T-helper 17 cell (primary cell): Measurements from ENCODE around the gene KIAA1671. TPM values are rescaled to one million over a fixed set of nuclear protein-coding genes. Genes with fewer than 3 reads are reported as not detected.
A peak's percentile ranks its signal among the peaks of the same experiment; 100 is the strongest.

Experiments used
- ATAC-seq: fragments of 150-1000 bp; cut with Tn5 transposase; 2 replicates; pipeline ENCODE4 v1.10.0; 2021; ENCODE audit warnings: mild to moderate bottlenecking, moderate library complexity
- DNase-seq, 3 donors: peaks; one replicate each; pipeline versions ENCODE4 v3.0.0 to v3.0.0-alpha.2; 2020 to 2021
- H3K9me3 ChIP-seq: one replicate; pipeline ENCODE4 v1.7.0; 2013; ENCODE audit warnings: low read length, mild to moderate bottlenecking; ENCODE audit not compliant: control insufficient read depth, poor library complexity, severe bottlenecking
- H3K27ac Mint-ChIP-seq: one replicate; pipeline ENCODE4 v1.8.0; 2022; ENCODE audit warnings: mild to moderate bottlenecking, moderate library complexity, mixed read lengths
- H3K27me3 Mint-ChIP-seq: one replicate; pipeline ENCODE4 v1.8.0; 2022; ENCODE audit warnings: mixed read lengths
- H3K36me3 Mint-ChIP-seq: one replicate; pipeline ENCODE4 v1.8.0; 2022; ENCODE audit warnings: low read depth, mixed read lengths
- H3K4me1 Mint-ChIP-seq: one replicate; pipeline ENCODE4 v1.8.0; 2022; ENCODE audit warnings: mild to moderate bottlenecking, mixed read lengths
- H3K4me3 Mint-ChIP-seq: one replicate; pipeline ENCODE4 v1.8.0; 2022; ENCODE audit warnings: mild to moderate bottlenecking, moderate library complexity, mixed read lengths
- total RNA-seq, 4 donors: library from RNA in 2 of 4; stranded (reverse) in 2 of 4; gene quantifications; one replicate each; pipeline ENCODE4 v1.2.3 and lab custom pipeline; 2022 to 2026

Gene KIAA1671
- total RNA-seq, 2 donors from 2014 or later = 1.4 to 3.2 TPM

DNA sequence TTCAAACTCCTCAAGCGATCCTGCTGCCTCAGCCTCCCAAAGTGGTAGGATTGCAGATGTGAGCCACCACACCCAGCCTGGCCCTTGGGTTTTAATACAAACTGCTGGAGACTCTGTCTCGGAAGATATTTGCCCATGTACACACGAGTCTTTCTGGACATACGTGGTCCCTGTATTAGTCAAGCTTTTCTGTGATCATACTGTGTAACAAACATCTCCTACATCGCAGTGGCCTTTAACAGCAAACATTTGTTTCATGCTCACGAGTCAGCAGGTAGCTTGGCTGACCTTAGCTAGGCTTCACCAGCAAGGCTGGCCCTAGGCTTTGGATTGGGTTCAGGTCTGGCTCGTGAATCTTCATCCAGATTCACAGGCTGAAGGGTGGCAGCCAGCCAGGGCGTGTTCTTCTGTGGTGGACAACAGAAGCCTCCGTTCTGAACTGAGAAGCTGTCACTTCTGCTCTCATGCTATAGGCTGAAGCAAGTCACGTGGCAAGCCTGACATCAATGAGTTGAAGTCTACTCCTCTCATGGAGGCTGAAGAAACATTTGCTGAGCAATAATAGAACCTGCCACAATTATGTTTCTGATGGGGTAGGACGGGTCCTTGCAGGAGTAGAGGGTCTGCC lies 8.8 kb downstream of the KIAA1671 start:
- H3K27me3 Mint-ChIP-seq = peaks cover 9% of the 10 kb centered on the region
- no peak overlapping the region for H3K27ac Mint-ChIP-seq
- ATAC-seq = no peak

DNA sequence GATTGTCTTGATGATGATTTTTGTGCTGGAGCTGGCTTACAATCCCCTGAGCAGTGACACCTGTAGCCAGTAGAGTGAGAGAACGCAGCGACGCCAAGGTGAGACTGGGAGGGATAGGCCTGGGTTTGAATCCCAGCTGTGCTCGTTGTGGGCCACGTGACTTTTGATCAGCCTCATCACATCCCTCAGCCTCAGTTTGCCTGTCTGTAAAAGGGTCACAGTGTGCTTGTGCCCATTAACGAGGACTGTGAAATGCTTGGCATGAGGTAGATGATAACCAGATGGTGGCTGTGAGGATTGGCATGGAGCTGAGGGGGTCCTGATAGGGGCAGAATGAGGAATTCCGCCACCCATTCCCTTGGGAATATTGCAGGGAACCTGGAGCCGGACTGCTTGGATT lies 9.6 kb downstream of the KIAA1671 start:
- Mint-ChIP-seq H3K4me3 (no peak overlapping the region), H3K4me1 (no peaks in the 10 kb centered on the region), H3K27ac (no peak overlapping the region), H3K27me3 (peaks cover 7% of the 10 kb centered on the region), H3K36me3 (no peaks in the 10 kb centered on the region)
- DNase-seq (no peak), ATAC-seq (no peak)
- H3K9me3 ChIP-seq = no peaks in the 10 kb centered on the region

More for the DNA sequence above, 8.8 kb downstream of the KIAA1671 start:
- H3K4me3 Mint-ChIP-seq = no peak overlapping the region
- no peaks in the 10 kb centered on the region for H3K9me3 ChIP-seq
- no peak for DNase-seq
- H3K36me3 Mint-ChIP-seq = no peaks in the 10 kb centered on the region
- H3K4me1 Mint-ChIP-seq = no peaks in the 10 kb centered on the region

DNA sequence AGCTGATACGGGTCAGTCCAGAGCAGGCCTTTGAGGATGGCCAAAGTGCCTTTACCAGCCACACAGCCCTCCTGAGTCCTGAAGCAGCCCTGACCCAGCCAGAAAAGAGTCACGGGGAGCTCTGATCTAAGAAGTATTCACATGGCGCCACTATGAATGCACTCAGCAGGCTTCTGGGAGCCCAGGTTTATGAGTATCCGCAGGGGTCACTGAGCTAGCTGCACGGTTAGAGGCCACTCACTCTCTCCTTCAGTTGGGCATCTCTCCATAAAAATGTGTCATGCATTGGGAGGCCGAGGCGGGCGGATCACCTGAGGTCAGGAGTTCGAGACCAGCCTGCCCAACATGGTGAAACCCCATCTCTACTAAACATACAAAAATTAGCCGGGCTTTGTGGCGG lies 10.3 kb downstream of the KIAA1671 start:
- Mint-ChIP-seq H3K4me1 (no peaks in the 10 kb centered on the region), H3K36me3 (no peaks in the 10 kb centered on the region), H3K27me3 (peaks cover 7% of the 10 kb centered on the region), H3K4me3 (no peak overlapping the region), H3K27ac (no peak overlapping the region)
- H3K9me3 ChIP-seq = no peaks in the 10 kb centered on the region
- no peak for ATAC-seq
- DNase-seq = no peak

DNA sequence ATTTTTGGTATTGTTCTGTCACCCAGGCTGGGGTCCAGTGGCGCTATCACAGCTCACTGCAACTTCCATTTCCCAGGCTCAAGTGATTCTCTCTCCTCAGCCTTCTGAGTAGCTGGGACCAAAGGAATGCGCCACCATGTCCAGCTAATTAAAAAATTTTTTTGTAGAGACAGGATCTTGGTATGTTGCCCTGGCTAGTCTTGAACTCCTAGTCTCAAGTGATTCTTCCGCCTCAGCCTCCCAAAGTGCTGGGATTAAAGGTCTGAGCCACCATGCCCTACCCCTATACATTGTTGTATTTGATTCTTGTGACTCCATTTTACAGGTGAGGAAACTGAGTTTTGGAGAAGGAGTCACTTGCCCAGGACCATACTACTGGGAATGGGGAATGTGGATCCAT lies 11.9 kb downstream of the KIAA1671 start:
- no peak overlapping the region for H3K4me3 Mint-ChIP-seq
- H3K4me1 Mint-ChIP-seq = no peaks in the 10 kb centered on the region
- DNase-seq (no peak), ATAC-seq (no peak)
- H3K27me3 Mint-ChIP-seq = peaks cover 7% of the 10 kb centered on the region
- H3K36me3 Mint-ChIP-seq = no peaks in the 10 kb centered on the region
- no peak overlapping the region for H3K27ac Mint-ChIP-seq
- H3K9me3 ChIP-seq = no peaks in the 10 kb centered on the region

DNA sequence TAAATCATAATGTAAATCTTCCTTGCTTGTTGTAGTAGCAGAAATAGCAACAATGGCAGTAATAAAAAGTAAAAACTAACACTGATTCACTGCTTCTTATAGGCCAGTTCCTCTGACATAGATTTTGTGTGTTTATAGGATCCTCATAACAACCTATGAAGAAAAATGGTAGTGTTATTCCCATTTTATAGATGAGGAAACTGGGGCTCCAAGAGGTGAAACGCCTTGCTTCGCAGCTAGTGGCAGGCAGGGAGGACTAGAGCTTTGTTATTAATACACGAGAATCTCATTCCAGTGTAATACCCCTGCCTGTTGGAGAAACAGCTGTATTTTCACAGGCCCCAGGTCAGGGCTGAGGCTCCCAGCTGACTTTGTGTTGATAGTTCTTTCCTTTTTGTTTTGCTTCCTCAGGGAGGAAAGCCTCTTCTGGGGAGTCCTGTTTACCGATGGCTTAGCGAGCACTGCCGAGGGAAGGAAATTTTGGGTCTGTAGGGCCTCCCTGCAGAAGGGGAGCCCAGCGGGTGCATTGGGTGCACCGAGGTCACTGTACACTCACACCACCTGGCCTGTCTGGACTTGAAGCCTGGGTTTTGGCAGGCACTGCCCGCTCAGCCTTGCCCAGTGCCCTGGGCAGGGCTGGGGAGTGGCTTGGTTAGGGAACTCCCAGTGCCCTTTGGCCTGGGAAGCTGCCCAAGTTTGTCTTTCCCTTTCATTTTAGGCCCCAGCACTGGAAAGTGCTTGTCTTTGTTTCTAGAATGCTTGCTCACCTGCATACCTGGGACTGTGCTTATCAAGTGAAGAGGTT lies 13.5 kb downstream of the KIAA1671 start:
- H3K27me3 Mint-ChIP-seq = peaks cover 7% of the 10 kb centered on the region

DNA sequence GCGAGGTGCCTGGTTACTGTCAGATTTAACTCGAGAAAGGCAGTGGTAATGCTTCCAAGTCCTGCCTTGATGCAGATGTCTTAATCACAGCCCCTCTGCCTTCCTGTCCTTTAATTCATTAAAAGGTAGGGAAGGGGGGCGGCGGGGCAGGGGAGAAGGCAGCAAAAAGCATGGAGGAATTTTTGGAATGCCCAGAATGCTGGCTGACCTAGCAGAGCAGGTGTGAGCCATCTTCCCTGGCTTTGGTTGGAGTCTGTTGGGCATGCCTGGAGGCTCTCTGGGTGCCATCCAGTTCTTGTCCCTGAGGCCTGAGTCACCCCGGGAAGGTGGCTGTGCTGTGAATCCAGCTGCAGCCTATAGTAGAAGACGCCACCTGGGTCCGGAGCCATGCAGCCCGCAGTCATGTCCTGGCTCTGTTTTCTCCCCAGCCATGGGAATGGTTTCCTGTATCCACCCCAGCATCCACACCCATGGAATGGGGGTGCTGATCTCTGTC lies 15.6 kb downstream of the KIAA1671 start:
- Mint-ChIP-seq H3K4me1 (no peaks in the 10 kb centered on the region), H3K27me3 (no peaks in the 10 kb centered on the region), H3K36me3 (no peaks in the 10 kb centered on the region), H3K4me3 (no peak overlapping the region), H3K27ac (no peak overlapping the region)
- no peaks in the 10 kb centered on the region for H3K9me3 ChIP-seq
- ATAC-seq = no peak
- no peak for DNase-seq

More for the DNA sequence above, 13.5 kb downstream of the KIAA1671 start:
- H3K9me3 ChIP-seq = no peaks in the 10 kb centered on the region
- DNase-seq = no peak
- H3K36me3 Mint-ChIP-seq = no peaks in the 10 kb centered on the region
- ATAC-seq = no peak
- H3K27ac Mint-ChIP-seq = no peak overlapping the region
- H3K4me3 Mint-ChIP-seq = no peak overlapping the region
- H3K4me1 Mint-ChIP-seq = no peaks in the 10 kb centered on the region

DNA sequence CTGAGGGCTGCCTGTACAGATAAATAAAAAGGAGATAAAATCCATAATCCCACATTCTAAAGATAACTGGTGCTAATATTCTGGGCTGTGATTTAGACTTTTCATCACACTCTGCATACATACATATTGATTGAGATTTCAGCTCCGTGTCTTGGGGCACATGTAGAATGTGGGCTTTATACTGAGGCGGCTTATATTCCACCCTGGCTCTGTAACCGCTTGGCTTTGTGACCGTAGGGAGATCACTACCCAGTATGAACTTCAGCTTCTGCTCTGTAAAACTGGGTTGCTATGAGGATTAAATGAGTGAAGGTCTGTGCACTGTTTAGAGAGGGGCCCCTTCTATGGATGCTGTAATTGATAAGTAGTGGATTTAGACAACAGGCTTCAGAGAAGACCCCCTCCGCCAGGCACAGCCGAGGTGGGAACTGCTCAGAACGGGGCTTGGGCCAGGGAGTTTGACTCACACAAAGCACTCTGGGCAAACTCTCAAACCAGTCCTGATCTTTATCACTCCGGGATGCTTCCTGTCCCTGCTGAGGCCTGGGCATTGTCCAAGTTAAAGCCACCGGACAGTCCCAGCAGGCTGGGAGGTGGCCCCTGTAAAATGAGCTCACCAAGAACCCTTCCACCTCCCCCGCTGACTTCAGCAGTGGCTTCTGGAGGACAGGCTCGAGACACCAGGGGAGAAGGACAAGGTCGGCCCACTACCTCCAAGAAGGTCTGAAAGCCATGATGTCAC lies 17.2 kb downstream of the KIAA1671 start:
- ATAC-seq (no peak), DNase-seq (no peak)
- Mint-ChIP-seq H3K4me3 (no peak overlapping the region), H3K27ac (no peak overlapping the region), H3K36me3 (no peaks in the 10 kb centered on the region), H3K4me1 (no peaks in the 10 kb centered on the region), H3K27me3 (no peaks in the 10 kb centered on the region)
- no peaks in the 10 kb centered on the region for H3K9me3 ChIP-seq

DNA sequence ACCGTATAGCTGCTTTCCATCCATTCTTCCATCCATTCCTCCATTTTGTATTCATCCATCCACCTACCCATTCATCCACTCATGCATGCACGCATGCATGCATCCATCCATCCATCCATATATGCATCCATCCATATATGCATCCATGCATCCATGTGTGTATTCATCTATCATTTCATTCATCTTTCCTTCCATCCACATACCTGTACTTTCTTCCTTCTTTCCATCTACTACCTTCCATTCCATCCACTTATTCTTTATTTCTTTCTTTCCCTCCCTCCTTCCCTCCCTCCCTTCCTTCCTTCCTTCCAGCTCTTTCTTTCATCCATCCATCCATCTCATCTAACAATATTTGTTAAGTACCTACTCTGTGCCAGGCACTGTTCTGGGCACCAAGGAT lies 19.9 kb downstream of the KIAA1671 start:
- H3K4me3 Mint-ChIP-seq = no peak overlapping the region
- no peaks in the 10 kb centered on the region for H3K9me3 ChIP-seq
- no peak for ATAC-seq
- no peaks in the 10 kb centered on the region for H3K36me3 Mint-ChIP-seq
- no peak overlapping the region for H3K27ac Mint-ChIP-seq
- no peak for DNase-seq
- H3K27me3 Mint-ChIP-seq = no peaks in the 10 kb centered on the region
- no peaks in the 10 kb centered on the region for H3K4me1 Mint-ChIP-seq

DNA sequence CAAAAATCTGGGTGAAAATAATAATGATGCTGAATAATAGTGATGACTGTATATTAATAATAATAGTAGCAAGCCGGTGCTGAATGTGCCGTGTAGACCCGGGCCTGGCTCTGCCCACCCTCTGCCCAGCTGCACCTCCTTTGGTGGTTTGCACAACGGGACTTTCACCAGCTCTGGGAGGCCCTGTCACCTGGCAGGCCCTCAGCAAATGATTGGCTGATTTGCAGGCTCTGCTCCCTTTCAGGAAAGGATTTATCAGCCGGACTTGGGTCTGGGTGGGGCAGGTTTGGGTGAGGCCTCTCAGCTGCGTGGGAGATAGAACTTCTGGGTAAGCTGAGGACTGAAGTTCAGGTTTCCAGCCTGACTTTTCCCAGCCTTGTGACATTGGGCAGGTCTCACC lies 21.4 kb downstream of the KIAA1671 start:
- H3K4me3 Mint-ChIP-seq = no peak overlapping the region
- H3K9me3 ChIP-seq = no peaks in the 10 kb centered on the region
- no peaks in the 10 kb centered on the region for H3K4me1 Mint-ChIP-seq
- no peak for ATAC-seq
- H3K27ac Mint-ChIP-seq = no peak overlapping the region
- no peaks in the 10 kb centered on the region for H3K36me3 Mint-ChIP-seq
- H3K27me3 Mint-ChIP-seq = no peaks in the 10 kb centered on the region
- no peak for DNase-seq

DNA sequence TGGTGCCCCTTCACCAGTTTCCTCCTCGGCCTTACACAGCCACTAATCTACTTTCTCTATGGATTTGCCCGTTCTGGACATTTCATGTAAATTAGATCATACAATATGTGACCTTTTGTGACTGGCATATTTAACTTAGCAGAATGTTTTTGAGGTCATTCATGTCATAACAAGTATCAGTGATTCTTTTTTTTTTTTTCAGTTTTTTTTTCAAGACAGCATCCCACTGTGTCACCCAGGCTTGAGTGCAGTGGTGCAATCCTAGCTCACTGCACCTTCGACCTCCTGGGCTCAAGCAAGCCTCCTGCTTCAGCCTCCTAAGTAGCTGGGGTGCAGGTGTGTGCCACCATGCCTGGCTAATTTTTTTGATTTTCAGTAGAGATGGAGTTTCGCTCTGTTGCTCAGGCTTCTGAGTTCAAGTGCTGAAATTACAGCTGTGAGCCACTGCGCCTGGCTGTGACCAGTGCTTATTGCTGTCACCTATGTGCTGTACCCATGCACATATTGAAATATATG lies 22.7 kb downstream of the KIAA1671 start:
- no peak overlapping the region for H3K4me3 Mint-ChIP-seq
- no peaks in the 10 kb centered on the region for H3K36me3 Mint-ChIP-seq
- ATAC-seq (no peak), DNase-seq (no peak)
- no peaks in the 10 kb centered on the region for H3K27me3 Mint-ChIP-seq
- H3K9me3 ChIP-seq = no peaks in the 10 kb centered on the region
- H3K27ac Mint-ChIP-seq = peak overlapping the region; percentile 69
- H3K4me1 Mint-ChIP-seq = no peaks in the 10 kb centered on the region

DNA sequence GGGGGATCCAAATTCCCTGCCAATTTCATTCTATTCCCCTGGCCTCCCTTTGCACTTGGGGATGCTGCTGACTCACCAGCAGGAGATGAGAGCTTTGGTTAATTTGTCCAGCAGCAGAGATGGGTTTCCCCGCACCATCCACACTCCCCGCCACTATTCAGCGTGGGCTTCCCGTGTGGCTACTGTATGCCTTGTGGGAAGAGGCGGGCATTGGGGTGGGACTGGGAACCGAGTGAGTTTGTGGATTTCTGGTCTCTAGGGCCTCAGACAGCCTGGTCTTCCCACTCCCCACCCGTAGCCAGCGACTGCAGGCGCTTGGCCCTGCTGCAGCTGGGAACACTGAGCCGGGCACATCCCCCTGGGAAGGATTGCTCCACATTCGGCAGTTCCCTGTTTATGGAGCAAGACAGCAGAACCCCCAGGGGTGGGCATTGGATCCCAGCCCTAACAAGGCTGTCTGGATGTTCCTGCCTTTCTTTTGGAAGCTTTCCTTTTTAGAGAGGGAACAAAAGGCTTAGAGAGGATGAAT lies 23.4 kb downstream of the KIAA1671 start:
- Mint-ChIP-seq H3K4me3 (no peak overlapping the region), H3K4me1 (no peaks in the 10 kb centered on the region)

DNA sequence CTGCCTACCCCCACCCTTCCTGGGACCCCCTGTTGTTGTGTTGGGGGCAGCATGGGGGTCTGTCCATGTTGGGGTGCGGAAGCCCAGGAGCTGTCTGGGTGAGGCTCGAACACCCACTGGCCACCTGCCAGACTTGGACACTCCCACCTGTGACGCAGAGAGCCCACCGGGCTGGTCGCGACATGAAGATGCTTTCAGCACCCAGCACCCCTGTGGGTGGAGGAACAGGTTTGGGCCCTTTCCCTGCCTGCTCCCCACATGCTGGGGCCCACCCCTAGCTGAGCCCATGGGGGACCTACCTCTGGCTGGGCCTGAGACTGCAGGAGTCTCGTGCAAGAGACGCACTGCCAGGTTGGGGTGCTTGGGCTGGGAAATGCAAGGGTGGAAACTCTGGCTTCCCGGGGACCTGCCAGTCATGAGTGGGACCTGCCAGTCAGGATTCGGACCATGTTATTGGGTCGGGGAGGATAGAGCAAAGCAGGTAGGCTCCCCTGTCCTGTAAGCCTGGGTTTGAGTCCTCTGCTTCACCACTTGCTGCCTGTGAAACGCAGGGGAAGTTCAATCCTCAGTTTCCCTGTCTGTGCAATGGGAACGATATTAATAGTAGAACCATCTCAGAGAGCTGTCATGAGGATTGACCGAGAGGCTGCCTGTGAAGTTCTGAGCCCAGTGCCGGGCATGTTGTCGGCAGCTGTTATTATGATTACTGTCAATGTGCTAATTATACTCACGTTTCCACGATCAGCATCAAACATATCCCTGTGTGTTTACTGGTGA lies 24.1 kb downstream of the KIAA1671 start:
- H3K9me3 ChIP-seq = no peaks in the 10 kb centered on the region
- H3K4me1 Mint-ChIP-seq = no peaks in the 10 kb centered on the region
- DNase-seq (no peak), ATAC-seq (no peak)
- peak overlapping the region; percentile 14 for H3K27ac Mint-ChIP-seq
- H3K36me3 Mint-ChIP-seq = no peaks in the 10 kb centered on the region
- no peaks in the 10 kb centered on the region for H3K27me3 Mint-ChIP-seq
- no peak overlapping the region for H3K4me3 Mint-ChIP-seq

More for the DNA sequence above, 23.4 kb downstream of the KIAA1671 start:
- no peak for DNase-seq
- Mint-ChIP-seq H3K27me3 (no peaks in the 10 kb centered on the region), H3K36me3 (no peaks in the 10 kb centered on the region), H3K27ac (no peak overlapping the region)
- ATAC-seq = no peak
- H3K9me3 ChIP-seq = no peaks in the 10 kb centered on the region
